OCI-LY3 (cell line): ENCODE results near the gene CAMK2B.
A peak's percentile ranks its signal among the peaks of the same experiment; 100 is the strongest.

Source experiments
- H2AFZ ChIP-seq: fragments of 200-600, 300-600 bp; shearing (Covaris generic); 2 replicates; pipeline ENCODE4 v1.6.0; 2014; ENCODE audit warnings: antibody characterized with exemption, low read depth, low read length
- H3K27ac ChIP-seq: fragments of 200-600, 300-600 bp; sonication (generic); 2 replicates; pipeline ENCODE4 v1.5.1; 2014; ENCODE audit warnings: mild to moderate bottlenecking, low read length, moderate library complexity, mixed read lengths
- H3K27me3 ChIP-seq: fragments of 200-600, 300-600 bp; sonication (generic); 2 replicates; pipeline ENCODE4 v1.6.1; 2014; ENCODE audit warnings: low read depth, low read length, mixed read lengths
- H3K36me3 ChIP-seq: fragments of 200-600, 300-600 bp; sonication (generic); replicated peaks from 2 replicates; pipeline ENCODE3; 2014; ENCODE audit warnings: low read depth, low read length, mixed read lengths
- H3K4me1 ChIP-seq: fragments of 300-600, 200-600 bp; sonication (generic); 2 replicates; pipeline ENCODE4 v1.6.1; 2014; ENCODE audit warnings: low read length, mixed read lengths
- H3K4me2 ChIP-seq: fragments of 200-600, 300-600 bp; sonication (generic); 2 replicates; pipeline ENCODE4 v1.6.1; 2014; ENCODE audit warnings: low read length, mixed read lengths
- H3K4me3 ChIP-seq: fragments of 300-600, 200-600 bp; sonication (generic); 2 replicates; pipeline ENCODE4 v1.5.1; 2014; ENCODE audit warnings: antibody characterized with exemption, mild to moderate bottlenecking, low read length, moderate library complexity
- H3K79me2 ChIP-seq: fragments of 300-600, 200-600 bp; shearing (Covaris generic); 2 replicates; pipeline ENCODE4 v1.6.1; 2014; ENCODE audit warnings: mild to moderate bottlenecking, low read length, mixed read lengths
- H3K9ac ChIP-seq: fragments of 300-600, 200-600 bp; shearing (Covaris generic); 2 replicates; pipeline ENCODE4 v1.6.0; 2014; ENCODE audit warnings: mild to moderate bottlenecking, low read length, moderate library complexity
- H3K9me3 ChIP-seq: fragments of 200-600, 300-600 bp; shearing (Covaris generic); 2 replicates; pipeline ENCODE4 v1.6.1; 2014; ENCODE audit warnings: low read length, mixed read lengths; ENCODE audit not compliant: insufficient read depth
- H4K20me1 ChIP-seq: fragments of 200-600, 300-600 bp; sonication (generic); 2 replicates; pipeline ENCODE4 v1.6.1; 2016; ENCODE audit warnings: low read length, mixed read lengths; ENCODE audit not compliant: insufficient read depth
- EZH2phosphoT487 ChIP-seq: fragments of 200-600 bp; shearing (Covaris generic); IDR thresholded peaks from 2 replicates; pipeline ENCODE4 v1.6.1; 2018; ENCODE audit warnings: antibody characterized with exemption, mixed run types, low read depth
- TF ChIP-seq, protein P1 (sequence below): fragments of 200-600, 300-600 bp; sonication (generic); IDR thresholded peaks from 2 replicates; pipeline ENCODE4 v1.5.1; 2014; ENCODE audit warnings: antibody characterized with exemption, low read length, low read depth

CAMK2B gene

DNA sequence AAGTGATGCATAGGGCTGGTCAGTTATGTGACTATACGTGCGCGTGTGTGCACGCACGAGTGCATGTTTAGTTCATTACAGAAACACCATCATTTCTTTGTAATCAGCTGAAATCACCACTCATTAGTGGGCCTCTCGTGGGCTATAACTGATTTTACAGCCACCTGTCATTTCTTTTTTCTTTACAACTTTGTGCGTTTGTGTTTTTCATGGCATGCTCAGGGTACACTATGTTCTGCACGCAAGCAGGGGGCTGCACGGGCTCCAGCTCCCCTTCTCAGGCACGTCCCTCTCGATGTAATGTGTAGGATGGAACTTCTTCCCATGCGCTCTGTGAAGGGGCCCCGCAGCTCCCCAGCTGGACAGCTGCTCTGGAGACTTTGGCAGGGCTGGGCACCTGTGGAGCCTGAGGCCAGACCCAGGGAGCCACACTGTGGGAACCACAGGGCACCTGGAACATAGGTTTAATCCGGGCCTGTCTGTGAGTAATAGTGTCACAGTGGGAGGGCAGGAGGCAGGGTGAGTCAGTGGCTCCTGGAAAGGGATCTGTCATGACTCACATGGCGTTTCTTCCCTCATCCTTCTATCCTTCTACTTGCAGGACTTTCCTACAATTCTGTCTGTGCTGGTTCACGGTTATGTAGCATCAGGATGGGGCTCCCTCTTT is 141.1 kb downstream of the CAMK2B start:
- H2AFZ ChIP-seq, result peak overlapping the region; percentile 41; the same call in 1 of the 2 replicates

DNA sequence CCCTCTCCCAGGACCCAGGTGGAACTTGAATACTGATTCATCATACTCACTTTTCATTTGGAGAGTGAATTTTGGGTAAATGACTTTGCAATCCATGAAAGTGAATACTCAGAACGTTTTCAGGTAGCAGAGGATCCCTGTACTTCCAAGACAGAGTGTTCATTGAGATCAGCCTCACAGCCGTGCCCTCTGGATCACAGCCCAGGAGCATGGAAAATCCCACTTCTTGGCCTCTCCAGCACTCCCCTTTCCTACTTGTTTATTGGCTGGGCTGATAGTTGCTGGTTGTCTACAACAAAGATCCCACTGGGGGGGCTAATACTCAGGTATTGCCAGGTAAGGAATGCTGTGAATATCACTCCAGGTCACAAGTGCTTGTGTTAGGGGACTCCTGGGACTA is 142.0 kb downstream of the CAMK2B start:
- no peaks in the 10 kb centered on the region for H3K79me2 ChIP-seq
- no peak overlapping the region for H3K27ac ChIP-seq
- no peak overlapping the region for H2AFZ ChIP-seq
- H3K4me2 ChIP-seq, result no peak overlapping the region
- peaks cover 7% of the 10 kb centered on the region for H3K4me1 ChIP-seq
- no peak overlapping the region for H3K4me3 ChIP-seq
- H4K20me1 ChIP-seq, result no peaks in the 10 kb centered on the region
- H3K9ac ChIP-seq, result no peak overlapping the region
- H3K36me3 ChIP-seq, result no peaks in the 10 kb centered on the region
- TF ChIP-seq, protein P1, sequence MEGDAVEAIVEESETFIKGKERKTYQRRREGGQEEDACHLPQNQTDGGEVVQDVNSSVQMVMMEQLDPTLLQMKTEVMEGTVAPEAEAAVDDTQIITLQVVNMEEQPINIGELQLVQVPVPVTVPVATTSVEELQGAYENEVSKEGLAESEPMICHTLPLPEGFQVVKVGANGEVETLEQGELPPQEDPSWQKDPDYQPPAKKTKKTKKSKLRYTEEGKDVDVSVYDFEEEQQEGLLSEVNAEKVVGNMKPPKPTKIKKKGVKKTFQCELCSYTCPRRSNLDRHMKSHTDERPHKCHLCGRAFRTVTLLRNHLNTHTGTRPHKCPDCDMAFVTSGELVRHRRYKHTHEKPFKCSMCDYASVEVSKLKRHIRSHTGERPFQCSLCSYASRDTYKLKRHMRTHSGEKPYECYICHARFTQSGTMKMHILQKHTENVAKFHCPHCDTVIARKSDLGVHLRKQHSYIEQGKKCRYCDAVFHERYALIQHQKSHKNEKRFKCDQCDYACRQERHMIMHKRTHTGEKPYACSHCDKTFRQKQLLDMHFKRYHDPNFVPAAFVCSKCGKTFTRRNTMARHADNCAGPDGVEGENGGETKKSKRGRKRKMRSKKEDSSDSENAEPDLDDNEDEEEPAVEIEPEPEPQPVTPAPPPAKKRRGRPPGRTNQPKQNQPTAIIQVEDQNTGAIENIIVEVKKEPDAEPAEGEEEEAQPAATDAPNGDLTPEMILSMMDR, result no peak
- no peak for TF ChIP-seq EZH2phosphoT487
- no peaks in the 10 kb centered on the region for H3K9me3 ChIP-seq
- H3K27me3 ChIP-seq, result peaks cover 16% of the 10 kb centered on the region; the same call in 1 of the 2 replicates

More for the DNA sequence above, 141.1 kb downstream of the CAMK2B start:
- H3K79me2 ChIP-seq, result no peaks in the 10 kb centered on the region
- H3K4me3 ChIP-seq, result no peak overlapping the region
- H3K36me3 ChIP-seq, result no peaks in the 10 kb centered on the region
- no peak overlapping the region for H3K27ac ChIP-seq
- no peaks in the 10 kb centered on the region for H3K9me3 ChIP-seq
- no peak overlapping the region for H3K9ac ChIP-seq
- no peaks in the 10 kb centered on the region for H4K20me1 ChIP-seq
- H3K27me3 ChIP-seq, result peaks cover 16% of the 10 kb centered on the region; the same call in 1 of the 2 replicates
- no peak overlapping the region for H3K4me2 ChIP-seq
- peaks cover 7% of the 10 kb centered on the region for H3K4me1 ChIP-seq
- TF ChIP-seq EZH2phosphoT487, result no peak
- TF ChIP-seq, protein P1, result no peak

DNA sequence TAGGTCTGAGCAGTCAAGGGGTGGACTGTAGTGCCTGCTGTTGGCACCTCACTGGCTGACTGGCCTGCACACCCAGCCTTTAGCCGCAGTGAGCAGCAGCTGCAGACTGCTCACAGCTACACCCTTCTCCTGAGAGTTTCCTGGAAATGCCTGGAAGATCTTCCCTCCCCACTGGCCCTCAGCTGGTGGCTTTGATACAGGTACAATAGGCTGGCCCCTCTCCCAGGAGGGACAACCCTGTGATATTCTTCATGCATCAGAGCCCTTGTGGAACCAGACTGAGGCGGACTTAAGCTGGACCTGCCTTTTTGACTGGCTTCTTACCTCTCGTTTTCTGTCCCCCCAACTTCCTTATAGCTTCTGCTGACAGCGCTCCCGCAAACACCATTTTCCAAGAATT is 142.6 kb downstream of the CAMK2B start:
- Histone ChIP-seq H3K4me3 (no peak overlapping the region), H3K36me3 (no peaks in the 10 kb centered on the region), H3K79me2 (no peaks in the 10 kb centered on the region), H3K4me1 (peaks cover 7% of the 10 kb centered on the region), H3K4me2 (no peak overlapping the region), H3K9ac (no peak overlapping the region), H2AFZ (no peak overlapping the region), H3K27ac (no peak overlapping the region), H3K27me3 (peaks cover 16% of the 10 kb centered on the region; the same call in 1 of the 2 replicates), H3K9me3 (no peaks in the 10 kb centered on the region), H4K20me1 (no peaks in the 10 kb centered on the region)
- TF ChIP-seq, protein P1, result no peak
- TF ChIP-seq EZH2phosphoT487, result no peak

DNA sequence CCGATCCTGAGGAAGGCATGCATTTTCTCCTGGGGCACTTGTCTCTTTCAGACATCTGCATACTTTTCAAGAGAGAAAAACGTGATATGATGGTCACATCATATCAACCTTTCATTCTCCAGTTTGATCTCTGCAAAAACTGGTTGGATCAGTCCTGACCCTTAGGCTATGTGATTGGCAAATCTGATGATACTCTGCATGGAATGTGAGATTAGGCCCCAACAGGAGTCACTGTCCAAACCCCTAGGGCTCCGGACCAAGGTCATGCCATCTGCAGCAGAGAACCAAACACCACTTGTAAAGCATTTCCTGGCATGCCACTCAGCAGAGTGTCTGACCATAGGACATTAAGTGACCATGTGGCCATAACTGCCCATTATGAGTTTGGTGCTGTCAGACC is 144.8 kb downstream of the CAMK2B start:
- no peaks in the 10 kb centered on the region for H3K9me3 ChIP-seq
- no peak for TF ChIP-seq EZH2phosphoT487
- TF ChIP-seq, protein P1, result no peak
- H3K27me3 ChIP-seq, result peaks cover 16% of the 10 kb centered on the region; the same call in 1 of the 2 replicates
- no peak overlapping the region for H3K4me2 ChIP-seq
- no peaks in the 10 kb centered on the region for H4K20me1 ChIP-seq
- H3K4me3 ChIP-seq, result no peak overlapping the region
- no peak overlapping the region for H2AFZ ChIP-seq
- peaks cover 7% of the 10 kb centered on the region for H3K4me1 ChIP-seq
- H3K27ac ChIP-seq, result no peak overlapping the region
- H3K79me2 ChIP-seq, result no peaks in the 10 kb centered on the region
- H3K36me3 ChIP-seq, result no peaks in the 10 kb centered on the region
- no peak overlapping the region for H3K9ac ChIP-seq
